Lung microvascular endothelial cell (primary cell): ENCODE data around the gene PSAP. TPM values are rescaled to one million over a fixed set of nuclear protein-coding genes. Genes with fewer than 3 reads are reported as not detected.
"Not testable (repeated sequence)": the region's sequence is repeated elsewhere in the genome, so short reads cannot be mapped to it uniquely, and the experiment has no call there.

ENCODE experiments used
- DNase-seq, 2 donors: peaks; one replicate each; pipeline versions ENCODE4 v3.0.0 to v3.0.0-alpha.2; 2010; ENCODE audit warnings: low read depth in 2 of 2
- total RNA-seq: library from RNA; depleted of rRNA; stranded (reverse); fragments of >200 nt; gene quantifications from 2 replicates; pipeline ENCODE4 v1.2.1, GENCODE V29; 2014

Gene PSAP
- 493 and 688 TPM in 2 replicates for total RNA-seq

- peak; percentile 98 for DNase-seq
These were observed at the start of gene PSAP for GRCh38 chr10:71850743-71851464. PSAP (minus strand) TSS chr10:71851251; CDS start chr10:71851221, 30 bp downstream.

- no peak for DNase-seq
These were observed 49.6 kb upstream of the PSAP start for GRCh38 chr10:71900441-71901180.

- DNase-seq = no peak
These were observed 48.8 kb upstream of the PSAP start for GRCh38 chr10:71899665-71900412.

- not testable (repeated sequence) for DNase-seq
These were observed 47.3 kb upstream of the PSAP start for GRCh38 chr10:71898346-71898745.

GRCh38 chr10:71893920-71894319 lies 42.9 kb upstream of the PSAP start:
- no peak for DNase-seq

- DNase-seq = no peak
These were observed 42.3 kb upstream of the PSAP start for GRCh38 chr10:71893258-71893815.

- no peak for DNase-seq
These were observed 40.4 kb upstream of the PSAP start for GRCh38 chr10:71891437-71891836.

GRCh38 chr10:71889388-71889987 lies 38.4 kb upstream of the PSAP start:
- peak in 1 of 2 donors; percentile 25 for DNase-seq

GRCh38 chr10:71888623-71889387 lies 37.8 kb upstream of the PSAP start:
- peak; percentile 63 to 90 for DNase-seq

GRCh38 chr10:71888248-71888622 lies 37.2 kb upstream of the PSAP start:
- no peak for DNase-seq

GRCh38 chr10:71887743-71888142 lies 36.7 kb upstream of the PSAP start:
- no peak for DNase-seq

GRCh38 chr10:71882813-71883659 lies 32.0 kb upstream of the PSAP start:
- DNase-seq = peak in 1 of 2 donors; percentile 91

- no peak for DNase-seq
These were observed 30.8 kb upstream of the PSAP start for GRCh38 chr10:71881647-71882355.

- DNase-seq = not testable (repeated sequence)
These were observed 30.2 kb upstream of the PSAP start for GRCh38 chr10:71881307-71881624.

GRCh38 chr10:71880425-71881306 lies 29.6 kb upstream of the PSAP start:
- no peak for DNase-seq

- no peak for DNase-seq
These were observed 27.4 kb upstream of the PSAP start for GRCh38 chr10:71878327-71879034.

GRCh38 chr10:71877821-71878220 lies 26.8 kb upstream of the PSAP start:
- no peak for DNase-seq
